GM18858 (cell line): ENCODE results near the gene TOR1A.
"Not testable (repeated sequence)": the region's sequence is repeated elsewhere in the genome, so short reads cannot be mapped to it uniquely, and the experiment has no call there.

ENCODE experiments used
- ATAC-seq: cut with Tn5 transposase; IDR thresholded peaks from one replicate; pipeline ENCODE4 v1.9.1; 2021; ENCODE audit not compliant: unreplicated experiment

Gene TOR1A

GRCh38 chr9:129783516-129784361 is 40.2 kb downstream of the TOR1A start:
- no peak for ATAC-seq

DNA sequence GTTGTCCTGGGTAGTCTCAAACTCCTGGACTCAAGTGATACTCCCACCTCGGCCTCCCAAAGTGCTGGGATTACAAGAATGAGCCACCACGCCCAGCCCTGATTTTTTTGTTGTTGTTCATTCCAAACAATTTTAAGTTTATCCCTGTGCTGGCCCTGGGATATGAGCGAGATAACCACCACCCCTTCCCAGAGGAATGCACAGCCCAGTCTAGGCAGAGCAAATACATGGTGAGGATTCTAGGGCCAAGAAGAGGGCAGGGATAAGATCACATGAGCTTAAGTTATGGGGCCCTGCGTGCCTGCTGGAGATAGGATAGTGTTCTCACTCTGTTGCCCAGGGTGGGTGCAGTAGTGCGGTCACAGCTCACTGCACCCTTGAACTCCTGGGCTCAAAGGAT is 42.0 kb downstream of the TOR1A start:
- ATAC-seq: no peak

DNA sequence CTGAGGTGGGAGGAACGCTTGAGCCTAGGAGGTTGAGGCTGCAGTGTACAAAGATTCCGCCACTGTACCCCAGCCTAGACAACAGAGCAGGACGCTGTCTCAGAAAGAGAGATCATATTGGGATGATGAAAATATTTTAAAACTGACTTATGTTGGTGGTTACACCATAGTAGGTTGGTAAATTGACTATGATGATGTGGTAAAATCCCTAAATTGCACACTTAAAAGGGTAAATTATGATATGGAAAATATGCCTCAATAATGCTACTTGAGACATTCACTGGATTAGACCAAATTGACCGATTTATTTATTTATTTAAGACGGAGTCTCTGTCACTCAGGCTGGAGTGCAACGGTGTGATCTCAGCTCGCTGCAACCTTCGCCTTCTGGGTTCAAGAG is 42.8 kb downstream of the TOR1A start:
- no peak for ATAC-seq

GRCh38 chr9:129779560-129780190 is 44.3 kb downstream of the TOR1A start:
- no peak for ATAC-seq

- no peak for ATAC-seq
These were observed 45.5 kb downstream of the TOR1A start for GRCh38 chr9:129778469-129778868.

GRCh38 chr9:129777769-129778130 is 46.2 kb downstream of the TOR1A start:
- no peak for ATAC-seq

DNA sequence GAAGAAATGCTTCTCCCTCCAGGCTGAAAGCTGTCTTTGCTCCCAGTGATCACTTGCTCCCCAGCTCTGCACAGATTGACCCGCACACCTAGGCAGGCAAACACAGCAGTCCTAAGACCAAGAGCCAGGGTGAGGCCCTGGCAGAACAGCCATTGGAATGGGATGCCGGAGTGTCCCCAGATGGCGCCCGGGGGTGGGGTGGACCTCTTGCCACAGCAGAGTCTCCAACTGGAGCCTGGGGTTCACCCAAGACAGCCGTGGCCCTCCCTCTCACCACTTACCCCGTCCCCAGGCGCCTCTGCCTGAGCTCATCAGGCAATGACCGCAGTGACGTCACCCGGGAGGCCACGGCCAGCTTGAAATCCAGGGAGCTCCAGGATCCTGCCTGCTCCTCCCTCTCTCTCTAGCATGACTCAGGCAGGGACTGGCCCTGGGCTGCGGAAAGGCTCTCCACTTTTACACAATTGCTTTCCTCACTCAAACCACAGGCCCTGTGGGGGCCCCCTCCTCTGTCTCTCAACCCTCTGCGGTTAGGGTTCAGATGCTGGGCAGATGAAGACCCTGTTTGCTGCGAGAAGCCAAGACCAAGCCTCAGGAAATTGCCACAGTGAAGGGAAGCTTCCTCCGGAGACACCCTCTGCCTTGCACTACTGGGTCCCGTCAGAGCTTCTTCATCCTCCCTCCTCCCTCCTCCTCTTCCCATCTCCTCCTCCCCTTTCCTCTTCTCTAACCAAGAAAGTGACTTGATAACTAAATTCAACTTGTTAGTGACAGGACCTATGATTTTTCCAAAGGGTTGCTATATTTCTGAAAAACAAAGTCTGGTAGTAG is 46.8 kb downstream of the TOR1A start:
- ATAC-seq: no peak

- ATAC-seq: no peak
These were observed 47.4 kb downstream of the TOR1A start for GRCh38 chr9:129776566-129776937.

- not testable (repeated sequence) for ATAC-seq
These were observed 47.8 kb downstream of the TOR1A start for GRCh38 chr9:129776096-129776495.

DNA sequence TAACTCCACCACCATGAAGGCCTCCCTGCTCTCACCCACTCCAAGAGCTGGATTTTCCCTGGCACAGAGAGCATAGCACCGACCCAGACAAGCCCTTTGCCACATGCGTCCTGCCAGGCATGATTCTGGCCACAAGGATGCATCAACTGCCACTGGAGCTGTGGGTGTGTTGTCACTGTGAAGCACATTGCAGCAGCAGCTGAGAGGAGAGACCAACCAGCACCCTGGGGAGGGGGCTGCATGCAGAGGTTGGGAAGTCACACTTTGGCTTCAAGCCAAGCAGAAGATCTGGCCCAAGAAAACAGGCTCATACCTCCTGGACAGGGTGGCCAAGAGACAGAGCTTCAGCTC is 48.5 kb downstream of the TOR1A start:
- ATAC-seq: no peak

- ATAC-seq: no peak
These were observed 49.0 kb downstream of the TOR1A start for GRCh38 chr9:129774791-129775447.

GRCh38 chr9:129773262-129774048 is 50.5 kb downstream of the TOR1A start:
- ATAC-seq: no peak

DNA sequence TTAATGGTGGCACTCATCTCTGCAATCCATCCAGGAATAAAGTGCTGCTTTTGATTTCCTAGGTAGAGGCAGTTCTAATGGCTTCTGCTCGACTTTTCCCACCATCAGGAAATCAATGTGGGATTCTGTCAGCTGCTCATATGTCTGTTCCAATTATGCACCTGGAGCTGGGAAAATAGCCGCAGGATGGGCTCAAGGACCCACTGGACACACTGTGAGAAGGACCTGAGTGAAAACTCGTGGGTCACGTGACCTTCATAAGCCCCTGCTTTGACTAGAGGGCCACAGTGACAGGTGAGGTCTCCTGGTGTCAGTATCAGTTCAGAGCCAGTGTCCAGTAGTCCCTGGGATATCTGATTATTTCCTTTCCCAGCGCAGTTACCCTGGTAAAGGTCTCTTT is 53.2 kb downstream of the TOR1A start:
- no peak for ATAC-seq

DNA sequence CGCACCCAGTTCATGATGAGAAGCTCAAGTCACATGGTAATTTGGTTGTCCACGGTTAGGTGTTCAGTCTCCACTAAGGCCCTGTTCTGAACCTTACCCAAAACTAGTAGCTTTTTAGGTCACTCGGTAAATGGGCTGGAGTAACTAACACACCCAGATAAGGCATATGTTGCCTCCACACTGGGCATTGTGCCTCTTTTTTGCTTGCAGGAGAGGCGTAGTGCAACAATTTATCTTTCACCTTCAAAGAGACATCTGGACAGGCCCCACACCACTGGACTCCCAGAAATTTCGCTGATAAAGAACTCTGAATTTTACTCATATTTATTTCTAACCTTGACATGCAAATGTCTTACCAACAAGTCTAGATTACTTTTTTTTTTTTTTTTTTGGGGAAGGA is 54.3 kb downstream of the TOR1A start:
- ATAC-seq: no peak

DNA sequence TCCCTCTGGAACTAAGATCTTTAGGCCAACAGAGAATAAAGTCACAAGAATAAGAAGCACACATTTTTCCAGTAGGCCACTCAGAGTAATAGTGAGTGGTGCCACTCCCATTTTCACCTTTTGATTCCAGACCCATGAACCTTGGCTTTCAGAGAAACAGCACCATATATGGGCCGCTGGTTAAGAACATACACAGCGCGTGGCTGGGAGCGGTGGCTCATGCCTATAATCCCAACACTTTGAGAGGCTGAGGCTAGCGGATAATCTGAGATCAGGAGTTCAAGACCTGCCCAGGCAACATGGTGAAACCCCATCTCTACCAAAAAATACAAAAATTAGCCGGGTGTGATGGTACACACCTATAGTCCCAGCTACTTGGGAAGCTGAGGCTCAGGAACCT is 55.5 kb downstream of the TOR1A start:
- no peak for ATAC-seq

DNA sequence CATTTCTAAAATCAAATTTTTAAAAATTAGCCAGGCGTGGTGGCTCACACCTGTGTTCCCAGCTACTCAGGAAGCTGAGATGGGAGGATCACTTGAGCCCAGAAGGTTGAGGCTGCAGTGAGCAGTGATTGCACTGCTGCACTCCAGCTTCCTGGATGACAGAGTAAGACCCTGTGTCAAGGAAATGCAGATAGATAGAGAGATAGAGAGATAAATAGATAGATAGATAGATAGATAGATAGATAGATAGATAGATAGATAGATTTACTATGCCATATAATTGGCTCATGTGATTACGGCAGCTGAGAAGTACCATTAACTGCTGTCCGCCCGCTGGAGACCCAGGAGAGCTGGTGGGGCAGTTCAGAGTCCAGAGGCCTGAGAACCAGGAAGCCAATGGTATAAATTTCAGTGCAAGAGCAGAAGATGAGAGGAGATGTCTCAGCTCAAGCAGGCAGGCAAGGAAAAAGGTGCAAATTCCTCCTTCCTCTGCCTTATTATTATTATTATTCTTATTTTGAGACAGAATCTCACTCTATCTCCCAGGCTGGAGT is 58.1 kb downstream of the TOR1A start:
- ATAC-seq: no peak

GRCh38 chr9:129762985-129763926 is 60.7 kb downstream of the TOR1A start:
- ATAC-seq: no peak
